Middle frontal gyrus (tissue), 1 donor: Measurements from ENCODE around the gene DACT1.
"Not testable (repeated sequence)": the region's sequence is repeated elsewhere in the genome, so short reads cannot be mapped to it uniquely, and the experiment has no call there.

Source experiments
- DNase-seq: peaks from one replicate; pipeline ENCODE4 v3.0.0-alpha.2; 2015; ENCODE audit warnings: low spot score; ENCODE audit errors: extremely low spot score

Gene DACT1

GRCh38 chr14:58637391-58638230, at the start of gene DACT1:
Gene DACT1, plus strand, starts transcription at chr14:58637962. Its CDS starts 241 bp downstream, at chr14:58638203.
- DNase-seq: no peak

GRCh38 chr14:58588321-58588720, 49.4 kb upstream of the DACT1 start:
- not testable (repeated sequence) for DNase-seq

- DNase-seq: no peak
Measured at GRCh38 chr14:58593977-58594376, 43.8 kb upstream of the DACT1 start.

- no peak for DNase-seq
Measured at GRCh38 chr14:58597041-58597440, 40.7 kb upstream of the DACT1 start.

- DNase-seq: no peak
Measured at GRCh38 chr14:58598028-58598803, 39.5 kb upstream of the DACT1 start.

GRCh38 chr14:58598804-58599525, 38.8 kb upstream of the DACT1 start:
- DNase-seq: no peak

GRCh38 chr14:58599707-58600106, 38.1 kb upstream of the DACT1 start:
- DNase-seq: no peak

- DNase-seq: no peak
Measured at GRCh38 chr14:58605465-58605864, 32.3 kb upstream of the DACT1 start.

- no peak for DNase-seq
Measured at GRCh38 chr14:58607131-58607951, 30.4 kb upstream of the DACT1 start.

- DNase-seq: no peak
Measured at GRCh38 chr14:58607952-58608317, 29.8 kb upstream of the DACT1 start.

GRCh38 chr14:58617619-58618018, 20.1 kb upstream of the DACT1 start:
- DNase-seq: no peak

- DNase-seq: no peak
Measured at GRCh38 chr14:58620011-58620410, 17.8 kb upstream of the DACT1 start.

- no peak for DNase-seq
Measured at GRCh38 chr14:58625438-58625837, 12.3 kb upstream of the DACT1 start.

GRCh38 chr14:58626431-58626831, 11.3 kb upstream of the DACT1 start:
- DNase-seq: no peak

- no peak for DNase-seq
Measured at GRCh38 chr14:58628406-58628805, 9.4 kb upstream of the DACT1 start.

GRCh38 chr14:58629281-58629680, 8.5 kb upstream of the DACT1 start:
- DNase-seq: no peak

GRCh38 chr14:58631732-58632131, 6.0 kb upstream of the DACT1 start:
- DNase-seq: no peak

- no peak for DNase-seq
Measured at GRCh38 chr14:58633831-58634230, 3.9 kb upstream of the DACT1 start.

GRCh38 chr14:58634406-58635090, 3.2 kb upstream of the DACT1 start:
- DNase-seq: no peak

- DNase-seq: no peak
Measured at GRCh38 chr14:58635091-58635830, 2.5 kb upstream of the DACT1 start.
